ENCODE measurements around the gene ST3GAL4.
A peak's percentile ranks its signal among the peaks of the same experiment; 100 is the strongest.

- TF ChIP-seq CTCF (IDR thresholded peaks at IDR 0.05) (peak; percentile 78), EZH2 (IDR thresholded peaks at IDR 0.05; ENCODE audit: borderline replicate concordance, insufficient read depth, low read depth, low read length, poor library complexity, severe bottlenecking) (no peak)
Observed at GRCh38 chr11:126310200-126310991, 45.1 kb upstream of the ST3GAL4 start.
